Measurements from ENCODE around the gene CARM1.

CARM1 gene

DNA sequence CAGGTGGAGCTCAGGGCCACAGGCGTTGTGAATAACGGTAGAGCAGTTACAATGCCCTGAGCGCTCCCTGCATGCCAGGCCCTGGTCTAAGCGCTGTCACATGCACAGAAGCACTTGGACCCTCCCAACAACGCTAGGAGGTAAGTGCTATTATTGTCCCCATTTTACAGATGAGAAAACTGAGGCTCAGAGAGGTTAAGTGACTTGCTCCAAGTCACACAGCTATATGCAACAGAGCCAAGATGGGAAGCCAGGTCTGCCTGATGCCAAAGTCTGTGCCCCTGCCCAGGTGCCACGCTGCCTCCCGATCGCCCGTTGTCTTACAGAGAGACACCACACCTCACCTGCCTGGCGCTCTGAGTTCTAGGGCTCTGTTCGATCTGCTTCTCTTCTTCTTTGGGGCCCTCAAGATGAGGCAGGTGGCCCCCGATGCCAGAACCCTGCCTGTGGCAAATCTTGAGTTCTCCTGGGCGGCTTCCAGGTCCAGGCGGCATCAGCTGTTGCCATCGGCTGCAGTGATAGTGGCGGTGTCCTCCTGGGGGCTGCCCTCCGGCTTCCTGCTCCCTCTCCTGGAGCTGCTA is 37.1 kb downstream of the CARM1 start:
- no peak for DNase-seq (ENCODE audit: low spot score)

DNA sequence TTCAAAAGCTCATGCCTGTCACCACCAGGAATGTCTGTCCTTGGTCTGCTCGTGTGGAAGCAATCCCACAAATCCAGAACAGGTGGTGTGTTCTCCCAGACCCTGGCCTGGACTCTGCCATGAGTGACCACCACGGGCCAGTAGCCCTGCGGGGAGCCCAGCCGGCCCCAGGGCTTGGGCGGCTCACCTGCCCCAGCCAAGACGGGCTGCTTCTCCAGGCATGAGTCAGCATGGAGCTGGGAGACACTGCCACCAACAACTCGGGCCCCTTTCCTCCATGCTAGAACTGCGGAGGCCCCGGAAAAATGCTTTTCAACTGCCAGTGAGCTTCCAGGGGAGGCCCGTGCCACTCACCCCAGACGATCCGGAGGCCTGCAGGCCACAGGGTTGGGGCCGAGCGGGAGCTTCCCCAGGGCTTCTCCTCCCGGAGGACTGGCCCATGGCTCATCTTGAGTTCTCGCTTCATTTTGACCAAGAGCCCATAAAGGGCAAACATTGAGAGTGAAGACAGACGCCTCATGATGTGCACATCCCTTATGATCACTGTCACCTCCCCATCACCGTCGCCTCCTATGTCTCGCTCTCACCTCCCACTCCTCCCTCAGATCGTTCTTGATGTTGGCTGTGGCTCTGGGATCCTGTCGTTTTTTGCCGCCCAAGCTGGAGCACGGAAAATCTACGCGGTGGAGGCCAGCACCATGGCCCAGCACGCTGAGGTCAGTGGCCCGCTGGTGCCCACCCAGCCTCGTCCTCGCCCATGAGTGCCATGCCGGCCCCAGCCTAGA is 40.4 kb downstream of the CARM1 start:
- DNase-seq (ENCODE audit: low spot score), result no peak

DNA sequence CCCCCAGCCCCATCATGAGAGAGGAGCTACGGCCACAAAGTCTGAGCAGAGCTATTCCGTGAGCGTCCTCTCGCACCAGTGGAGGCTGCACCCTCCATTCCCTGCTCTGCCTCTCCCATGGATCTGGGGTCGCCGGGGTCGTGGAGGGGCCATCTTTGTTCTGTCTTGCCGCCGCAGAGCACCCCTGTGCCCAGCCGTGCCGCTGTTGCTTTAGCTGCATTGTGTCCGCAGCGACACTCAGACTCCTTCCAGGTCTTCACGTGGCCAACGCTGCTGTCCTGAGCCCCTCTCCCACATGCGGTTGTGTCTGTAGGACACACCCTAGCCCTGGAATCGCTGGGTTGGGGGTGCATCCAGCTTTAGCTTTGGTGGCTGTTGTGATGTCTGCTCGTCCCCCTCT is 41.3 kb downstream of the CARM1 start:
- DNase-seq (ENCODE audit: low spot score), result no peak

DNA sequence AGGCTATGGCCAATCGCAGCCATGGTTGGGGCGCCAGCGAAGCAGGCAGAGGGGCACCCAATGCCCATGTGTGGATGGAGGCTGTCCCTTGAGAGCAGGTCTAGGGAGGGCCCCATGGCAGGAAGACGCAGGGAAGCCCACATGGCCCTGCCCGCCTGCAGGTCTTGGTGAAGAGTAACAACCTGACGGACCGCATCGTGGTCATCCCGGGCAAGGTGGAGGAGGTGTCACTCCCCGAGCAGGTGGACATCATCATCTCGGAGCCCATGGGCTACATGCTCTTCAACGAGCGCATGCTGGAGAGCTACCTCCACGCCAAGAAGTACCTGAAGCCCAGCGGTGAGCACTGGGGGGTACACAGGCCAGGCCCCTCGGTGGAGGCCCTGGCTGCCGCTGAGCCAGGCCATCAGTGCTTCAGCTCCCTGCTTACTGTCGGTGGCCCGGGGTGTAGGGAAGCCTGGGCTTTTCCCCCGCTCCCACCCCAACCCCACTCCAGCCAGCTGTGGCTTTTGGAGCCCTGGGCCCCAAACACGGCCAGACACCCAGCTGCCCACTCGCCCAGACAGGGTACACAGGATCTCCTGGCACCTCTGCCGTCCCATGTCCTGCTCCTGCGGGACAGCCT is 42.5 kb downstream of the CARM1 start:
- DNase-seq (ENCODE audit: low spot score), result no peak

DNA sequence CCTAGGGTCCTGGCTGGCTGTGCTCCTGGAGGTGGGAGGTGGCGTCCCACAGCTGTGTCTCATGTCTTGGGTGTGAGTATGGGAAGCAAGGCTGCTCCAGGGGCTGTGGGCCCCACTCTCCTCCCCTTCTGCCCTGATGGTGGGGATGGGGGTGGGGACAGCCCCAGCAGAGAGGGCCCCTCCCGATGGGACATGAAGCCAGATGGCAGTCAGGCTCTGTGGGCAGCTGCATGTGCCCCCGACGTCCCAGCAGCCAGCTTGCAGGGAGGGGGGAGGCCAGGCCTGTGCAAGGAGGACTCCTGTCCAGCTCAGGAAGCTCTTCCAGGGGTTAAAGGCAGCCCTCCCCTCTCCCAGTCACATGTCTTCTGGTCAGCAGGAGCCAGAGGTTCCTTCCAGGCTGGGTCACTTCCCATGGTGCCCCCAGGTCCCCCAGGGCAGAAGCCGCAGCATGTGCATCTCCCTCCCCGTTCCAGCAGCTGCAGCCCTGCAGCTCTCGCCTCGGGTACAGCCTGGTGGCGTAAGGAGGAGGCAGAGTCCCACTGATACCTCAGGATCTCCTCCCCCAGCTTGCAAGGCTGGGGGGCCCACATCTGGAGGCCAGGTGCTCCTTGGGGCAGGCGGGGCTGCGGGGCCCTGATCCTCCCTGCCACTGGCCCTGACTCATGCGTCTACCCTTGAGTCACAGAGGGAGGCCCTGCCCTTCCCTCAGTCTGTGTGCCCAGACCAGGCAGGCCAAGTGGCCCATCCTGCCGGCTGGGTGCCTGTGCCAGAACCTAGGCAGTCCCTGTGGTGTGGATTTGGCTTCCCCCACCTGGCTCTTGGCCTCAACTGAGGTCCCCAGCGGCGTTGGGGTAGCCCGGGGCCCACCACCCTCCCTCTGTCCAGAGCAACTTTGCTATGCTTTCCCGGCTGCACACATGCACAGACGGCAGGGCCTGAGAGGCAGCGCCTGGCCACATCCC is 44.1 kb downstream of the CARM1 start:
- DNase-seq (ENCODE audit: low spot score), result peak; percentile 95

DNA sequence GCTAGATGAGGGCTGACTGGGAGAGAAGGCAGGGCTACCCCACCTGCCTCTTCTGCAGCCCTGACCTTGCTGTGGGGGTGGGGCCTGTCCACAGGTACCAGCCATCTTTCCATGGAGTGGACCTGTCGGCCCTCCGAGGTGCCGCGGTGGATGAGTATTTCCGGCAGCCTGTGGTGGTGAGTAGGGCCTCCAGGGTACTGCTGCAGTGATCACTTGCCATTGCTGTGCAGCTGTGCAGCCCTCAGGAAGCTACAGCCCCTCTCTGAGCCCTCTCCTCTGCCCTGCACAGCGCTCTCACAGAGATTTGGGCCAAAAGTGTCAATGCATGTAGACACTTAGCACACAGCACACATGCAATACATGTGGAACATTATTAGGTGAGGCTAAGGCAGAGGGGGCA is 45.2 kb downstream of the CARM1 start:
- no peak for DNase-seq (ENCODE audit: low spot score)

DNA sequence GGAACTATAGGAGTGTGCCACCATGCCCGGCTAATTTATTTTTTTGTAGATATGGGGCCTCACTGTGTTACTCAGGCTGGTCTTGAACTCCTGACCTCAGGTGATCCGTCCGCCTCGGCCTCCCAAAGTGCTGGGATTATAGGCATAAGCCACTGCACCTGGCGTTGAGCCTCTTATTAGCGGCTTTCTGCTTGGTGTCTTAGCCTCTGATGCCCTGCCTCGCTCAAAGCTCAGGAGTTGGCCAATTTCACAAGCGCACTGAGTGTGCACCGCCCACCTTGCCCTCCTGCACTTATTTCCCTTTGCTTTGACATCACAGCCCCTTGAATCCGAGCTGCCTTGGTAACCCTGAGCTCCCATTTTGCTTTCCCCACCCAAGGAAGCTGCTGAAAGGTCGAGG is 47.0 kb downstream of the CARM1 start:
- DNase-seq (ENCODE audit: low spot score), result no peak

DNA sequence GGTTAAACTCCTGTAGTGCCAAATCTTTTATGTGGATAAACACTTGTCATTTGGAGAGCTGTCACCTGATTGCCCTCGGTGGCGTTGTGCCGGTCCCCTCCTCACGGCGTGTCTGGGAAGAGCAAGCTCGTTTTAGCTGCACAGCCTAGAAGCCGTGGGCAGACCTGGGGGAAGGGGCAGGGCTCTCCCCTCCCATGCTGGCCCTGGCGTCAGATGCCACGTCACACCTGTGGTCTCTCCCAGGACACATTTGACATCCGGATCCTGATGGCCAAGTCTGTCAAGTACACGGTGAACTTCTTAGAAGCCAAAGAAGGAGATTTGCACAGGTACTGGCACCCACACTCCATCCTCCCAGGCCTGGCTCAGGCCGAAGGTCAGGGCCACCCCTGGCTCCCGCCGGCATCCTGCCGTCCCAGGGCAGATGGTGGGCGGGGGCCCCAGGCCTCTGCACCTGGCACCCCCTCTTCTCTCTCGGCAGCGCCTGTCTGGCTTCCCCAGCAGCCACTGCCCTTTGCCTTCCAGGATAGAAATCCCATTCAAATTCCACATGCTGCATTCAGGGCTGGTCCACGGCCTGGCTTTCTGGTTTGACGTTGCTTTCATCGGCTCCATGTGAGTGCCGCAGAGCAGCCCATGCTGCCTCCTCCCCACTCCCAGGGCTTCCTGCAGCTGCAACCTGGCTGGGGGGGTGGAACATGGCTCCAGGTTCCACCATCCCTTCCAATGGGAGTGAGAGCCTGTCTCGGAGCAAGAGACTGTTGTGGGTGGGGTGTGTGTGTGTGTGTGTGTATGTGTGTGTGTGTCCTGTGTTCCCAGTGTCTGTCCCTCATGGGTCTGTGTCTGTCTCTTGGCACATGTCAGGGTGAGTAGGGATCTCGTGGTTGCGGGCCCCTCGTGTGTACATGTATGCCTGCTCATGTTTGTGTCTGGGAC is 48.3 kb downstream of the CARM1 start:
- DNase-seq (ENCODE audit: low spot score), result no peak

DNA sequence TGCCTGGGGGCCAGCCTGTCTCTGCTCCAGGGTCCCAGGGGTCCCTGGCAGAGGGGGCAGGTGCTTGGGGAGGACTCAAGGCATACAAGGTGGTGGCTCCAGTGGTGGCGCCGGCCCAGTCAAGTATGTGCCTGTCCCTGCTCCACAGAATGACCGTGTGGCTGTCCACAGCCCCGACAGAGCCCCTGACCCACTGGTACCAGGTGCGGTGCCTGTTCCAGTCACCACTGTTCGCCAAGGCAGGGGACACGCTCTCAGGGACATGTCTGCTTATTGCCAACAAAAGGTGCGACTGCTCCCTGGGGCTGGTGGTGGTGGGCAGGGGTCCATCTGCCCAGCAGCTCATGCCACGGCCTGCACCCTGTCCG is 48.9 kb downstream of the CARM1 start:
- no peak for DNase-seq (ENCODE audit: low spot score)

DNA sequence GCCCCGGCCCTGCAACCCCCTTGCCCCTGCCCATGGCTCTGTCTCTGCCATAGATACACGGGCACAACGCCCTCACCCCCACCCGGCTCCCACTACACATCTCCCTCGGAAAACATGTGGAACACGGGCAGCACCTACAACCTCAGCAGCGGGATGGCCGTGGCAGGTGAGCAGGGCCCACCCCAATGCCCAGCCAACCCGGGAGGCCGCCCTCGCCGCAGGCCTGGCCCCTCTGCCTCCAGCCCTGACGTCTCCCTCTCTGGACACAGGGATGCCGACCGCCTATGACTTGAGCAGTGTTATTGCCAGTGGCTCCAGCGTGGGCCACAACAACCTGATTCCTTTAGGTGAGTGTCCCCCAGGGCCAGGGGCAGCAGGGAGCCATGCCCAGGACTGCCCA is 49.4 kb downstream of the CARM1 start:
- no peak for DNase-seq (ENCODE audit: low spot score)

DNA sequence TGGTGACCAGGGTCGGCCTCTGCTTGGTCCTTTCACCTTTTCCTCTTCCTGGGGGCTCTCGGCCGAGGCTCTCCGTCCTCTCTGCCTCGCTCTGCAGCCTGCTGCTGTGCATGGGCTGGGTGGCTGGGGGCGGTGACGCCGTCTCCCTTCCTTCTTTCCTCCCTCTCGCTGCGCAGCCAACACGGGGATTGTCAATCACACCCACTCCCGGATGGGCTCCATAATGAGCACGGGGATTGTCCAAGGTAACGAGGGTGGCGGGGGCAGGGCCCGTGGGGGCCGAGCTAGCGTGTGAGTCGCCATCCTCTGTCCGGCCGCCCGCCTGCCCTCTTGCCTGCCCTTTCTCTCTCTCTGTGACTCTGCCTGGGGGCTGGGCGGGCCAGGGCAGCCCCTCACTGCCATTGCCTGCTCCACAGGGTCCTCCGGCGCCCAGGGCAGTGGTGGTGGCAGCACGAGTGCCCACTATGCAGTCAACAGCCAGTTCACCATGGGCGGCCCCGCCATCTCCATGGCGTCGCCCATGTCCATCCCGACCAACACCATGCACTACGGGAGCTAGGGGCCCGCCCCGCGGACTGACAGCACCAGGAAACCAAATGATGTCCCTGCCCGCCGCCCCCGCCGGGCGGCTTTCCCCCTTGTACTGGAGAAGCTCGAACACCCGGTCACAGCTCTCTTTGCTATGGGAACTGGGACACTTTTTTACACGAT is 50.0 kb downstream of the CARM1 start:
- no peak for DNase-seq (ENCODE audit: low spot score)

DNA sequence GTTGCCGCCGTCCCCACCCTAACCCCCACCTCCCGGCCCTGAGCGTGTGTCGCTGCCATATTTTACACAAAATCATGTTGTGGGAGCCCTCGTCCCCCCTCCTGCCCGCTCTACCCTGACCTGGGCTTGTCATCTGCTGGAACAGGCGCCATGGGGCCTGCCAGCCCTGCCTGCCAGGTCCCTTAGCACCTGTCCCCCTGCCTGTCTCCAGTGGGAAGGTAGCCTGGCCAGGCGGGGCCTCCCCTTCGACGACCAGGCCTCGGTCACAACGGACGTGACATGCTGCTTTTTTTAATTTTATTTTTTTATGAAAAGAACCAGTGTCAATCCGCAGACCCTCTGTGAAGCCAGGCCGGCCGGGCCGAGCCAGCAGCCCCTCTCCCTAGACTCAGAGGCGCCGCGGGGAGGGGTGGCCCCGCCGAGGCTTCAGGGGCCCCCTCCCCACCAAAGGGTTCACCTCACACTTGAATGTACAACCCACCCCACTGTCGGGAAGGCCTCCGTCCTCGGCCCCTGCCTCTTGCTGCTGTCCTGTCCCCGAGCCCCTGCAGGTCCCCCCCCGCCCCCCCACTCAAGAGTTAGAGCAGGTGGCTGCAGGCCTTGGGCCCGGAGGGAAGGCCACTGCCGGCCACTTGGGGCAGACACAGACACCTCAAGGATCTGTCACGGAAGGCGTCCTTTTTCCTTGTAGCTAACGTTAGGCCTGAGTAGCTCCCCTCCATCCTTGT is 50.7 kb downstream of the CARM1 start:
- no peak for DNase-seq (ENCODE audit: low spot score)

DNA sequence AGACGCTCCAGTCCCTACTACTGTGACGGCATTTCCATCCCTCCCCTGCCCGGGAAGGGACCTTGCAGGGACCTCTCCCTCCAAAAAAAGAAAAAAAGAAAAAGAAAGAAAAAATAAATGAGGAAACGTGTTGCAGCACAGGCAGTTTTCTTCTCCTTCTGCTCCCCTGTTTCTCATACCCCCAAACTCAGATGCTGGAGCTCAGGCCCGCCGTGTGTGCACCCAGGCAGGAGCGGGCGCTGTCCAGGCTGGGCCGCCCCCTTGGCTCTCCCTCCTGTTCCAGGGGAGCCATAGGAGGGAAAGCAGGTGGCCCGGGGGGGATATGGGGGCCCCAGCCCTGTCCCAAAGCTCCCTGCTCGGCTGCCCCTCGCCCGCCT is 51.3 kb downstream of the CARM1 start:
- no peak for DNase-seq (ENCODE audit: low spot score)

DNA sequence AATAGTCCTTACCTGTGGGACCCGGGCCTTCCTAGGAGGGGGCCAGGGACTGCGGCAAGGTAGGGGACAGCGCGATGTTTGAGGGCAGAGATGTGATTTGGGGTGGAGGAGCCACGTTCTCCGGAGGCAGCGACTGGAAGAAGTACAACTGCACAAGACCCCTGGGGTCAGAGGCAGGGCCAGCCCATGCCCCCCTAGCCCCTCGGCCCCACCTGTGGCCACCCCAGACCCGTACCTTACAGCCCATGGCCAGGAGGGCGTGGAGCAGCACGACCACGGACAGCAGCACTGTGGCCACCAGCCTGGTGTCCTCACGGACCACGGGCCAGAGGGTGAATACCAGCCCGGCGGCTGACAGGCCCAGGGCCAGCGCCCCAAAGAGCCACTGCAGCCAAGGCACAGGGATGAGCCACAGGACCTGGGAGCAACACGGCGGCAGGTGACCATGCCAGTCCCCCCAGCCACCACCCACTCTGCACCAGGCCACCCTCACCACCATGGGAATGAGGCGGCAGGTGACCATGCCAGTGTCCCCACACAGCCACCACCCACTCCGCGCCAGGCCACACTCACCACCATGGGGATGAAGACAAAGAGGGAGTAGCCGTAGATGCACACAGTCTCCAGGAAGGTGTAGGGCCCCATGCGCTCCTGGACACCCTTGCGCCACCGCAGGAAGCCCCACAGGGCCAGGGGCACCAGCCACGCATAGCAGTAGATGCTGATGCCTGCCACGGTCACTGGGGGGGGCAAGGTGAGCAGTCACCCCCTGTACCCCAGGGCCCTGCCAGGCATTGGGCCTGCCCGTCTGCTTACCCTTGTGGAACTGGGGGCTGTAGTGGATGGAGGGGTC is 52.1 kb downstream of the CARM1 start:
- DNase-seq (ENCODE audit: low spot score), result no peak

DNA sequence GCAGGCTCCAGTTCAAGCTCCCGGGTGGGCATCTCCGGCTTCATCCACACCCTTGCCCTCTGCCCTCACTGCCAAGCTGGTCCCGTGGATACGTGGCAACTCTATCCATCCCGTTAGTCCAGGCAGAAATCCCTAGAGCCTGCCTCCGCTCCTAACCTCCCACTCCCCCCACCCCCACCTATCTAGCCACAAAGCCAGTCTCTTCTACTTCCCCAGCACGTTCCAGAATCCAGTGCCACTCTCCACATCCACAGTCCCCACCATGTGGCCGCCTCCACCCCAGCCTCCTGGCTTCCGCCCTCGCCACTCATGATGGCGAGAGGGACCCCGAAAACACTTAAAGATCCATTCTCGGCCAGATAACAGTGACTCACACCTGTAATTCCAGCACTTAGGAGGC is 53.2 kb downstream of the CARM1 start:
- DNase-seq (ENCODE audit: low spot score), result no peak

DNA sequence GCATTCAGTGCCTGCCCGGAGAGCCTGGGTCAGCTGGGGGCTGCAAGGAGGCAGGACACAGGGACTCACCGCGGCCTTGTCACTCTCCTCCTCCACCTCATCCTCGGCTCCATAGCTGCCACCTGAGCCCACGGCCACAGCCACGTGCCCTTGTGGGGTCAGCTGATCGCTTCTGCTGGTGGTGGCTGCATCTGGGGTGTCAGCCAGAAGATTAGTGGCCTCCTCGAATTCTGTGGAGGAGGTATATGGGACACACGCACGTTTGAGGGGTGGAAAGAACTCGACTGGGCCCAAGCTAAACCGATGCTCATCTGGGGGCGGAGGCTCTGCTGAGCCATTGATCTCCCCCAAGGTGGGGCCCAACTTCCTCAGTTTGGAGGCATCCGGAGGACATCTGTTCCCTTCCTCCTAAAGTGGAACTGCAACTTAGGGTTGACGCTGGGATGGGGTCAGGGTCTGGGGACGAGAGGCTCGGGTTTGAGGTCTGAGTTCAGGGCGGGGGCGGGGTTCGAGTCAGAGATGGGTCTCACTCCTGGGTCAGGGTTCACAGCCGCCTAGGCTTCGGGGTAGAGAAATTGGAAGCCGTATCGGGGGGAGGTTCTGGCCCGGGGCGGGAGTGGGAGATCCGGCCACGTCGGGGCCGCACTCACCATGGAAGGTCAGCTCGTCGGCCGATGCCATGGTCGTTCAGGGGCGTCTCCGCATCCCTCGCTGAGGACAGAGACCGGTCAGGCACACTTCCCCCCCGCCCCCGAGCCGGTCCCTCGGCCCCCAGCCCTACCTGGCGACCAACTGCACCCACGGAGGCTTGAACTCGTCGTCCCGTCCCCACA is 56.6 kb downstream of the CARM1 start:
- DNase-seq (ENCODE audit: low spot score), result peak; percentile 41

DNA sequence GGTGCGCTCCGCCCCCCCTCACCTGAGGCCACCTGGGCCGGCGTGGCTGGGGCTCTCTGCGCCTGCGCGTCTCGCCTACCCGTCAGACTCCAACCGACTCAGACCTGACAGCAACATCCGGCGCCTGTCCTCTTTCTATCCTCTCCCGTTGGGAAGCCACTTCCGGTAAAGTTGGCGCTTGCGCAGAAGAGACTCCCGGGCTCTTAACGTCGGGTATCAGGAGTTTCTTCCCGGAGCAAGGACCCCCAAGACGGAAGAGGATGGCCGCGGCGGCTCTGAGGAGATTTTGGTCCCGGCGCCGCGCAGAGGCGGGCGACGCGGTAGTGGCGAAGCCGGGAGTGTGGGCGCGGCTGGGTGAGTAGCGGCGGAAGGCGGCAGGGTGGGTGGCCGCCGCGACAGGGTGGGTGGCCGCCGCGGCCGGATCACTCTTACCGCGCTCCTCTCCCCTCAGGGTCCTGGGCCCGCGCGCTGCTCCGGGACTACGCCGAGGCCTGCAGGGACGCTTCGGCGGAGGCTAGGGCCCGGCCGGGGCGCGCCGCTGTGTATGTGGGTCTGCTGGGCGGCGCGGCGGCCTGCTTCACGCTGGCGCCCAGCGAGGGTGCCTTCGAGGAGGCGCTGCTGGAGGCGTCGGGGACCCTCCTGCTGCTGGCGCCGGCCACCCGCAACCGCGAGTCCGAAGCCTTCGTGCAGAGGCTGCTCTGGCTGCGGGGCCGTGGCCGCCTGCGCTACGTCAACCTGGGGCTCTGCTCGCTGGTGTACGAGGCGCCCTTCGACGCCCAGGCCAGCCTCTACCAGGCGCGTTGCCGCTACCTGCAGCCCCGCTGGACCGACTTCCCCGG is 57.4 kb downstream of the CARM1 start, which contains the start of the genes TIMM29 and YIPF2:
Gene TIMM29, plus strand, starts transcription at position 249 of the 839 bp plus-strand sequence. Its CDS starts 12 bp downstream, at position 261.
Gene YIPF2, minus strand, starts transcription at position 77 of the 839 bp plus-strand sequence. CDS start 229 bp downstream, outside the sequence.
- DNase-seq (ENCODE audit: low spot score), result peak; percentile 98
